DOHH2 (cell line): Measurements from ENCODE around the gene TMEM106C.

Experiments
- H3F3A ChIP-seq: fragments of 200-600 bp; sonication (generic), shearing (Covaris generic); 2 replicates; pipeline ENCODE4 v1.6.0; 2016; ENCODE audit warnings: antibody characterized with exemption, mild to moderate bottlenecking; ENCODE audit not compliant: control insufficient read depth, insufficient read depth
- H3K27ac ChIP-seq: fragments of 200-600 bp; sonication (generic); 2 replicates; pipeline ENCODE4 v1.5.1; 2014; ENCODE audit warnings: low read depth, mild to moderate bottlenecking, low read length, moderate library complexity
- H3K27me3 ChIP-seq: fragments of 200-600 bp; sonication (generic); 2 replicates; pipeline ENCODE4 v1.6.1; 2014; ENCODE audit warnings: mild to moderate bottlenecking, low read length, mixed read lengths; ENCODE audit not compliant: control insufficient read depth
- H3K36me3 ChIP-seq: fragments of 200-600 bp; sonication (generic); 2 replicates; pipeline ENCODE4 v1.6.1; 2014; ENCODE audit warnings: mild to moderate bottlenecking, low read length, moderate library complexity, mixed read lengths; ENCODE audit not compliant: control insufficient read depth
- H3K4me1 ChIP-seq: fragments of 200-600 bp; sonication (generic); 2 replicates; pipeline ENCODE4 v1.6.1; 2014; ENCODE audit warnings: mild to moderate bottlenecking, low read length, mixed read lengths; ENCODE audit not compliant: control insufficient read depth
- H3K4me2 ChIP-seq: fragments of 200-600 bp; sonication (generic); 2 replicates; pipeline ENCODE4 v1.6.0; 2014; ENCODE audit warnings: mild to moderate bottlenecking, low read length, moderate library complexity
- H3K4me3 ChIP-seq: fragments of 200-600 bp; sonication (generic); 2 replicates; pipeline ENCODE4 v1.5.1; 2014; ENCODE audit warnings: mild to moderate bottlenecking, low read length, mixed read lengths
- H3K79me2 ChIP-seq: fragments of 200-600 bp; sonication (generic); 2 replicates; pipeline ENCODE4 v1.6.1; 2014; ENCODE audit warnings: mild to moderate bottlenecking, low read length, mixed read lengths; ENCODE audit not compliant: control insufficient read depth
- H3K9me2 ChIP-seq: fragments of 200-600 bp; sonication (generic); replicated peaks from 2 replicates; pipeline ENCODE4 v1.6.1; 2014; ENCODE audit warnings: mild to moderate bottlenecking, low read length, mixed read lengths; ENCODE audit not compliant: control insufficient read depth
- H3K9me3 ChIP-seq: fragments of 200-600 bp; sonication (generic); 2 replicates; pipeline ENCODE4 v1.6.1; 2014; ENCODE audit warnings: antibody characterized with exemption, low read length, mixed read lengths; ENCODE audit not compliant: control insufficient read depth, insufficient read depth
- H4K20me1 ChIP-seq: fragments of 200-600 bp; sonication (generic); 2 replicates; pipeline ENCODE4 v1.6.0; 2014; ENCODE audit warnings: low read depth, mild to moderate bottlenecking, antibody characterized with exemption, low read length, moderate library complexity; ENCODE audit not compliant: control insufficient read depth, insufficient read depth
- EZH2phosphoT487 ChIP-seq: fragments of 200-600 bp; sonication (generic); IDR thresholded peaks from 2 replicates; pipeline ENCODE4 v1.6.1; 2017; ENCODE audit warnings: borderline replicate concordance, mild to moderate bottlenecking, antibody characterized with exemption, low read length, moderate library complexity, mixed read lengths
- TF ChIP-seq, protein P1 (sequence below): fragments of 200-600 bp; sonication (generic); IDR thresholded peaks from one replicate; pipeline ENCODE4 v1.5.1; 2014; ENCODE audit warnings: antibody characterized with exemption, mild to moderate bottlenecking, low read depth, low read length; ENCODE audit not compliant: poor library complexity, severe bottlenecking

TMEM106C gene

DNA sequence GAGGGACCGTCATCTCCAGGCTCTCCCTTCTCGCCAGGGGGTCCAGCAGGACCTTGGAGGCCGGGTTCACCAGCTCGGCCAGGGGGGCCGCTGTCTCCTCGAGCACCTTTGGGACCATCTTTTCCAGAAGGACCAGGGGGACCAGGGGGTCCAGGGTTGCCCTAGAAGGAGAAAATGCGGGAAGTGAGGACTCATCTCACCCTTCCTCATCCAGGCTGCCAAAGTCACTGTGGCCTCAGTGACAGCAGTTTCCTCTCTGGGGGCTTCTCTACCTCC is 15.1 kb downstream of the TMEM106C start:
- H3K9me3 ChIP-seq, result no peaks in the 10 kb centered on the region
- H3K36me3 ChIP-seq, result no peaks in the 10 kb centered on the region
- TF ChIP-seq, protein P1, sequence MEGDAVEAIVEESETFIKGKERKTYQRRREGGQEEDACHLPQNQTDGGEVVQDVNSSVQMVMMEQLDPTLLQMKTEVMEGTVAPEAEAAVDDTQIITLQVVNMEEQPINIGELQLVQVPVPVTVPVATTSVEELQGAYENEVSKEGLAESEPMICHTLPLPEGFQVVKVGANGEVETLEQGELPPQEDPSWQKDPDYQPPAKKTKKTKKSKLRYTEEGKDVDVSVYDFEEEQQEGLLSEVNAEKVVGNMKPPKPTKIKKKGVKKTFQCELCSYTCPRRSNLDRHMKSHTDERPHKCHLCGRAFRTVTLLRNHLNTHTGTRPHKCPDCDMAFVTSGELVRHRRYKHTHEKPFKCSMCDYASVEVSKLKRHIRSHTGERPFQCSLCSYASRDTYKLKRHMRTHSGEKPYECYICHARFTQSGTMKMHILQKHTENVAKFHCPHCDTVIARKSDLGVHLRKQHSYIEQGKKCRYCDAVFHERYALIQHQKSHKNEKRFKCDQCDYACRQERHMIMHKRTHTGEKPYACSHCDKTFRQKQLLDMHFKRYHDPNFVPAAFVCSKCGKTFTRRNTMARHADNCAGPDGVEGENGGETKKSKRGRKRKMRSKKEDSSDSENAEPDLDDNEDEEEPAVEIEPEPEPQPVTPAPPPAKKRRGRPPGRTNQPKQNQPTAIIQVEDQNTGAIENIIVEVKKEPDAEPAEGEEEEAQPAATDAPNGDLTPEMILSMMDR, result no peak
- TF ChIP-seq EZH2phosphoT487, result no peak
- H3K27ac ChIP-seq, result no peak overlapping the region
- no peaks in the 10 kb centered on the region for H3K4me1 ChIP-seq
- H3K4me2 ChIP-seq, result no peak overlapping the region
- H3K4me3 ChIP-seq, result no peak overlapping the region
- no peaks in the 10 kb centered on the region for H3K79me2 ChIP-seq
- H3K27me3 ChIP-seq, result peaks cover 4% of the 10 kb centered on the region; the same call in 1 of the 2 replicates
- H3K9me2 ChIP-seq, result no peaks in the 10 kb centered on the region
- H3F3A ChIP-seq, result no peaks in the 10 kb centered on the region
- H4K20me1 ChIP-seq, result no peaks in the 10 kb centered on the region

DNA sequence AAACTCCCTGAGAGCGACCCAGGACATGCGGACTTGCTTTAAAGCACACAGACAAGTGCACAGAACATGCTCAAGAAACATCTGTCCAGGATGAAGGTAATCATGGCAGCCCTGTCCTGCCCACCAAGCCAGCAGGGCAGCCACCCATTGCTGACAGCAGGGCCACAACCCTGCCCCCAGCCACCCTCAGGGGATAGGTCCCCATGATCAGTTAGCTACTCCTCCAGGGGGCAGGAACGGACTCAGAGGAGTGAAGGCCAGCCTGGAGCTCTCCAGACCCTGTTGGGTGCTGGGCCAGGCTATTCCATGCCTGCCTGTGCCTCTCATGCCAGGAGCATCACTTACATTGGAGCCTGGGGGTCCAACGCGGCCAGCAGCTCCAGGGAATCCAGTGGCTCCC is 15.8 kb downstream of the TMEM106C start:
- no peaks in the 10 kb centered on the region for H3K36me3 ChIP-seq
- no peaks in the 10 kb centered on the region for H3K79me2 ChIP-seq
- H3K27ac ChIP-seq, result no peak overlapping the region
- H3K9me2 ChIP-seq, result no peaks in the 10 kb centered on the region
- H3F3A ChIP-seq, result no peaks in the 10 kb centered on the region
- TF ChIP-seq, protein P1, result no peak
- TF ChIP-seq EZH2phosphoT487, result no peak
- no peak overlapping the region for H3K4me2 ChIP-seq
- no peaks in the 10 kb centered on the region for H4K20me1 ChIP-seq
- H3K4me1 ChIP-seq, result no peaks in the 10 kb centered on the region
- no peaks in the 10 kb centered on the region for H3K9me3 ChIP-seq
- H3K27me3 ChIP-seq, result peaks cover 4% of the 10 kb centered on the region; the same call in 1 of the 2 replicates
- no peak overlapping the region for H3K4me3 ChIP-seq

DNA sequence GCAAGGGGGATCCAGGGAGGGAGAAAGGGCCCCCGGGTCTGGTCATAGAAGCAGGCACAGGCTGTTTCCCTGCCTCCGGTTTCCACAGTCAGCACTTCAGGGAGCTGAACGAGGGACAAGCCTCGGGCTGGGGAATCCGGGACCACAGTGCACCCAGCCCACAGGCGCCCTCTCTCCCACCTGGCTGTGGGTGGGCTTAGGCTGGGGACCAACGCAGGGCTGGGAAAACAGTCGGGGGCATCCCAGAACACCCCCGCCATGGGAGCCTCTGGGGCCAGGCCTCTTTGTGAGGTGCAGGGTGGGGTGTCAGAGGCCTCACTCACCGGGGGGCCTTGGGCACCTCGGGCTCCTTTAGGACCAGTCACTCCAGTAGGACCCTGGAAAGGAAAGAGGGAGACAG is 16.3 kb downstream of the TMEM106C start:
- H4K20me1 ChIP-seq, result no peaks in the 10 kb centered on the region
- no peaks in the 10 kb centered on the region for H3K4me1 ChIP-seq
- no peaks in the 10 kb centered on the region for H3K9me3 ChIP-seq
- no peak for TF ChIP-seq EZH2phosphoT487
- TF ChIP-seq, protein P1, result no peak
- no peak overlapping the region for H3K4me2 ChIP-seq
- no peak overlapping the region for H3K4me3 ChIP-seq
- peaks cover 4% of the 10 kb centered on the region; the same call in 1 of the 2 replicates for H3K27me3 ChIP-seq
- H3K27ac ChIP-seq, result no peak overlapping the region
- H3K9me2 ChIP-seq, result no peaks in the 10 kb centered on the region
- H3F3A ChIP-seq, result no peaks in the 10 kb centered on the region
- no peaks in the 10 kb centered on the region for H3K36me3 ChIP-seq
- H3K79me2 ChIP-seq, result no peaks in the 10 kb centered on the region

DNA sequence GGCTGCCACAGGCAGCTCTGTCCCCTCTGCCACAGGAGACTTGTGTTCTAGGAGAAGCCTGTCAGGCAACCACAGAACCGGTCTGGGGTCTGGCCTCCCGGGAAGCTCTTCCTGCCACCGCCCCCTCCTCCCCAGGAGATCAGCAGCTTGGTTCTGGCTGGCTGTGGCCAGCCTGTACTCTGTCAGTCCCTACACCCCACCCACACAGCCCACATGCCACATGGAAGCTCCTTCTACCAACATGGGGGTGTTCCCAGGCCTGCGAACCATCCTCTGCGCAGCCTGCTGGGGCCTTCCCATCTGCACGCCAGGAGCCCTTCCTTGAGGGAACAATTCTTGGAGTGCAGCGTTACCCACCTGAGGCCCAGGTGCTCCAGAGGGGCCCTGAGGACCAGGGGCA is 16.8 kb downstream of the TMEM106C start:
- Histone ChIP-seq H3K4me1 (no peaks in the 10 kb centered on the region), H3K27me3 (peaks cover 4% of the 10 kb centered on the region; the same call in 1 of the 2 replicates), H4K20me1 (no peaks in the 10 kb centered on the region), H3F3A (no peaks in the 10 kb centered on the region), H3K9me2 (no peaks in the 10 kb centered on the region), H3K4me2 (no peak overlapping the region), H3K27ac (no peak overlapping the region), H3K9me3 (no peaks in the 10 kb centered on the region), H3K4me3 (no peak overlapping the region), H3K79me2 (no peaks in the 10 kb centered on the region), H3K36me3 (no peaks in the 10 kb centered on the region)
- TF ChIP-seq, protein P1, result no peak
- TF ChIP-seq EZH2phosphoT487, result no peak
